Measurements from ENCODE around the gene ANKRD23. TPM values are rescaled to one million over a fixed set of nuclear protein-coding genes. Genes with fewer than 3 reads are reported as not detected.

The ANKRD23 gene
- total and polyA plus RNA-seq, 2 of the 4 experiments (the other 2 are of a cell fraction): 0.54 to 1.5 TPM

- Histone ChIP-seq H3K36me3 (ENCODE audit: control insufficient read depth, insufficient read depth, low read length) (peaks cover 3% of the 10 kb centered on the region; the same call in 1 of the 2 replicates), H4K8ac (ENCODE audit: low read depth in 2 of 2, low read length in 2 of 2) (no peak overlapping the region), H4K20me1 (ENCODE audit: insufficient read depth, low read length) (no peaks in the 10 kb centered on the region; the same call in 1 of the 2 replicates), H3K23ac (ENCODE audit: low read depth, low read length) (no peak overlapping the region), H4K5ac (ENCODE audit: low read depth, low read length) (no peak overlapping the region), H2AK5ac (ENCODE audit: low read depth, low read length) (no peak overlapping the region), H3K79me1 (ENCODE audit: low read depth in 1 of 2, low read length in 2 of 2) (no peaks in the 10 kb centered on the region), H3K18ac (ENCODE audit: low read depth, low read length) (no peak overlapping the region), H3K4me3 (ENCODE audit: insufficient read depth, low read depth, low read length) (no peak overlapping the region), H2BK15ac (ENCODE audit: low read depth, low read length) (no peak overlapping the region), H2BK120ac (ENCODE audit: low read depth, low read length) (no peak overlapping the region), H3K27me3 (ENCODE audit: control insufficient read depth, insufficient read depth, low read length) (no peaks in the 10 kb centered on the region), H2BK5ac (ENCODE audit: low read depth, low read length, poor library complexity, severe bottlenecking) (no peak overlapping the region), H3K56ac (ENCODE audit: extremely low read depth, insufficient read depth, low read length) (no peak overlapping the region), H3K4me1 (ENCODE audit: control insufficient read depth, insufficient read depth, low read length) (no peaks in the 10 kb centered on the region), H2BK20ac (ENCODE audit: low read depth, low read length) (no peak overlapping the region), H2AFZ (replicated peaks; ENCODE audit: low read length, poor library complexity) (peak overlapping the region; percentile 32), H4K91ac (ENCODE audit: insufficient read depth, low read depth, low read length) (no peak overlapping the region), H3K14ac (replicated peaks; ENCODE audit: low read depth, low read length) (no peak overlapping the region), H3K9me1 (ENCODE audit: insufficient read depth, low read length) (no peaks in the 10 kb centered on the region), H2AK9ac (replicated peaks; ENCODE audit: low read depth, low read length, poor library complexity) (peak overlapping the region; percentile 50), H3K9me3 (ENCODE audit: control insufficient read depth, insufficient read depth, low read length) (no peaks in the 10 kb centered on the region), H3K9ac (ENCODE audit: low read depth, low read length) (no peak overlapping the region), H3K4me2 (ENCODE audit: low read depth, low read length) (no peak overlapping the region), H3K4ac (ENCODE audit: low read depth, low read length) (no peak overlapping the region), H3K27ac (ENCODE audit: insufficient read depth, low read length) (no peak overlapping the region)
- dilution Hi-C loops (cut with HindIII; ENCODE audit: low sequenced_read_pairs, unreplicated experiment): no loop called here
- BruUV-seq (replicated peaks): no TSS peak
- no peak for DNase-seq
- 55% methylated on average over 30 of the region's 42 CpGs; no CpG with 5 or more reads in 1 of the 2 experiments for WGBS, 2 experiments (ENCODE audit: extremely low coverage in 2 of 2, insufficient read length in 1 of 2)
- ChIA-PET POLR2A (ENCODE audit: unreplicated experiment) (no interaction called here), CTCF (interaction anchor here (1.1 kb wide), 1 partner anchor 18 kb away, joined by 3 read pairs; the partner anchor contains the start of gene ANKRD39)
- intact Hi-C loops (cut with micrococcal nuclease): no loop called here
- TF ChIP-seq USF2 (IDR thresholded peaks at IDR 0.05; ENCODE audit: low read depth, low read length) (no peak), MAFK (IDR thresholded peaks at IDR 0.05; ENCODE audit: low read depth, low read length) (no peak), MXI1 (IDR thresholded peaks at IDR 0.05; ENCODE audit: borderline replicate concordance, low read depth, low read length) (no peak)
- in situ Hi-C loops (cut with MboI; ENCODE audit: low sequenced_read_pairs): no loop called here
- ATAC-seq (ENCODE audit: low read depth): no peak
Measured at GRCh38 chr2:96839293-96839874, 4.4 kb downstream of the ANKRD23 start.

All from IMR-90 (cell line).